GM12878 (cell line): ENCODE data around the gene PRR35. TPM values are rescaled to one million over a fixed set of nuclear protein-coding genes. Genes with fewer than 3 reads are reported as not detected.

Experiments used
- ATAC-seq: fragments of 200-7000 bp; cut with Tn5 transposase; 3 replicates; pipeline ENCODE4 v1.9.1; 2020; ENCODE audit warnings: mild to moderate bottlenecking, moderate library complexity
- BruUV-seq: library from RNA; stranded (reverse); fragments of 400-500 nt; replicated peaks from 2 replicates; lab custom pipeline; 2021; lab: Mats Ljungman, UMichigan
- CTCF ChIA-PET: fragments of 300-600 bp; sonication (Branson Sonifier 250); formaldehyde crosslinking; extraction: SDS; loops from one replicate; lab custom pipeline; 2021; ENCODE audit warnings: inconsistent platforms; lab: Yijun Ruan, JAX
- POLR2A ChIA-PET: fragments of 350-600 bp; formaldehyde crosslinking; extraction: SDS; loops from one replicate; lab custom pipeline; 2021; ENCODE audit warnings: inconsistent platforms; lab: Charles Lee
- RAD21 ChIA-PET: fragments of 300-600 bp; sonication (Branson Sonifier 250); formaldehyde crosslinking; loops from one replicate; lab custom pipeline; 2023; ENCODE audit warnings: antibody characterized with exemption; ENCODE audit not compliant: unreplicated experiment; lab: Charles Lee
- SMC1A ChIA-PET: fragments of 300-600 bp; sonication (Branson Sonifier 250); formaldehyde crosslinking; loops from one replicate; lab custom pipeline; 2023; ENCODE audit not compliant: unreplicated experiment, uncharacterized antibody; lab: Charles Lee
- DNase-seq: peaks from one replicate; pipeline ENCODE4 v3.0.0-alpha.2; 2011; ENCODE audit warnings: low read depth, low spot score
- FAIRE-seq: peaks from 3 replicates; lab custom pipeline; 2011; peaks lifted over from hg19 to GRCh38; lab: Jason Lieb, UNC
- H2AFZ ChIP-seq: 2 replicates; pipeline ENCODE4 v1.6.0; 2011; ENCODE audit warnings: low read depth, low read length, control low read depth; ENCODE audit not compliant: control insufficient read depth
- H3K27ac ChIP-seq: 2 replicates; pipeline ENCODE4 v1.5.1; 2011; ENCODE audit warnings: control low read depth; ENCODE audit not compliant: control insufficient read depth, insufficient read depth
- H3K27me3 ChIP-seq, 2 experiments: replicated peaks in 1 of 2; 2 replicates each; pipeline versions ENCODE4 v1.6.0 to v1.6.1; 2011; ENCODE audit warnings: low read length in 1 of 2; ENCODE audit not compliant: control insufficient read depth in 2 of 2, insufficient read depth in 2 of 2
- H3K36me3 ChIP-seq, 2 experiments: 2 replicates each; pipeline ENCODE4 v1.5.1; 2011; ENCODE audit warnings: low read length in 1 of 2; ENCODE audit not compliant: control insufficient read depth in 2 of 2, insufficient read depth in 2 of 2
- H3K4me1 ChIP-seq: 2 replicates; pipeline ENCODE4 v1.6.1; 2011; ENCODE audit warnings: mild to moderate bottlenecking, low read length, moderate library complexity, mixed read lengths; ENCODE audit not compliant: control insufficient read depth, insufficient read depth
- H3K4me2 ChIP-seq: 2 replicates; pipeline ENCODE4 v1.6.0; 2011; ENCODE audit warnings: control low read depth; ENCODE audit not compliant: control insufficient read depth, insufficient read depth
- H3K4me3 ChIP-seq: fragments of 200-600 bp; sonication (generic); 2 replicates; pipeline ENCODE4 v1.5.1; 2016
- H3K79me2 ChIP-seq: 2 replicates; pipeline ENCODE4 v1.6.0; 2011; ENCODE audit warnings: low read length; ENCODE audit not compliant: control insufficient read depth, insufficient read depth
- H3K9ac ChIP-seq: 2 replicates; pipeline ENCODE4 v1.8.0; 2011; ENCODE audit warnings: low read length, control low read depth, mixed read lengths; ENCODE audit not compliant: control insufficient read depth, insufficient read depth
- H3K9me3 ChIP-seq: replicated peaks from 3 replicates; pipeline ENCODE4 v1.5.1; 2011; ENCODE audit warnings: mild to moderate bottlenecking, low read length; ENCODE audit not compliant: control insufficient read depth, insufficient read depth
- H4K20me1 ChIP-seq: 2 replicates; pipeline ENCODE4 v1.6.0; 2011; ENCODE audit not compliant: control insufficient read depth, insufficient read depth
- BACH1 ChIP-seq: fragments of 450-650 bp; IDR thresholded peaks from 2 replicates; pipeline ENCODE4 v1.6.1; 2017; ENCODE audit warnings: mild to moderate bottlenecking, borderline replicate concordance
- EGR1 ChIP-seq, 2 experiments: IDR thresholded peaks; 1 replicate in 1 of 2; 2 replicates in 1 of 2; pipeline ENCODE4 v1.6.1; 2011 to 2012; ENCODE audit warnings: low read depth in 2 of 2, low read length in 2 of 2, borderline replicate concordance in 1 of 2, mild to moderate bottlenecking in 1 of 2, moderate library complexity in 1 of 2
- EP300 ChIP-seq, 2 experiments: fragments of 150-350 bp in 1 of 2; IDR thresholded peaks; 2 replicates each; pipeline ENCODE4 v1.6.1; 2011 to 2012; ENCODE audit warnings: low read depth in 2 of 2, low read length in 2 of 2, borderline replicate concordance in 1 of 2, improper control_type of control experiment in 1 of 2, inconsistent platforms in 1 of 2; ENCODE audit not compliant: control insufficient read depth in 1 of 2
- NFXL1 ChIP-seq: fragments of 450-650 bp; IDR thresholded peaks from 2 replicates; pipeline ENCODE4 v1.6.1; 2017; ENCODE audit warnings: antibody characterized with exemption, mild to moderate bottlenecking, borderline replicate concordance
- RCOR1 ChIP-seq: conservative IDR thresholded peaks from 2 replicates; pipeline ENCODE4 v1.6.1; 2012; ENCODE audit warnings: low read depth, low read length, improper control_type of control experiment
- SIX5 ChIP-seq: IDR thresholded peaks from 2 replicates; pipeline ENCODE4 v1.6.1; 2011; ENCODE audit warnings: mild to moderate bottlenecking, low read depth, low read length, moderate library complexity; ENCODE audit not compliant: severe bottlenecking
- WGBS: methylation state at CpG from one replicate; pipeline ENCODE4 v1.1.6; 2016; ENCODE audit warnings: low lambda C conversion rate; ENCODE audit not compliant: insufficient replicate concordance, insufficient coverage; ENCODE audit errors: missing lambda C conversion rate; 5-methylcytosine and 5-hydroxymethylcytosine counted together
- in situ Hi-C: fragments of 300-500 bp; cut with MboI; formaldehyde crosslinking; loops from 9 replicates; pipeline ENCODE4 v1.14.3; 2018; ENCODE audit warnings: mixed read lengths
- intact Hi-C: fragments of 100-400 bp; cut with micrococcal nuclease; formaldehyde crosslinking; loops from one replicate; pipeline ENCODE4 v1.14.2; 2022; ENCODE audit not compliant: unreplicated experiment
- polyA plus RNA-seq, 11 experiments: library from polyadenylated mRNA; depleted of rRNA in 4 of 11; unstranded in 6 of 11; stranded (reverse) in 5 of 11; fragments of >200 nt; fragmentation: Nextera tagmentation in 4 of 11; fragmentation: Illumina TruSeq in 1 of 11; extraction: Ambion mirVana in 4 of 11; extraction: Trizol in 1 of 11; gene quantifications; 1 replicate in 1 of 11; 2 replicates in 10 of 11; pipeline versions ENCODE4 v1.2.1 to v1.2.3, GENCODE V29; 2011 to 2016; ENCODE audit warnings: inconsistent platforms in 2 of 11, missing spikeins in 2 of 11, low read depth in 1 of 11
- total RNA-seq, 4 experiments: library from RNA; depleted of rRNA in 3 of 4; stranded (reverse); fragments of >200 nt in 3 of 4; fragmentation: Illumina TruSeq in 1 of 4; extraction: Trizol in 1 of 4; gene quantifications; 2 replicates each; pipeline versions ENCODE4 v1.2.1 to v1.2.3, GENCODE V29; 2013 to 2021
- TF ChIP-seq, protein P1 (sequence below): fragments of 450-650 bp; formaldehyde crosslinking; IDR thresholded peaks from 2 replicates; pipeline ENCODE4 v1.4.0; 2020; ENCODE audit warnings: mild to moderate bottlenecking, moderate library complexity
- TF ChIP-seq, protein P2 (sequence below): IDR thresholded peaks from 2 replicates; pipeline ENCODE4 v1.6.1; 2011; ENCODE audit warnings: low read depth, mild to moderate bottlenecking, low read length, moderate library complexity, borderline replicate concordance; ENCODE audit errors: extremely low read depth
- TF ChIP-seq, protein P3 (sequence below): fragments of 450-650 bp; IDR thresholded peaks from 2 replicates; pipeline ENCODE4 v1.6.1; 2018; ENCODE audit warnings: borderline replicate concordance, mild to moderate bottlenecking; ENCODE audit not compliant: partially characterized antibody
- TF ChIP-seq, protein P4 (sequence below): fragments of 450-650 bp; IDR thresholded peaks from 2 replicates; pipeline ENCODE4 v1.6.1; 2017; ENCODE audit warnings: antibody characterized with exemption, mild to moderate bottlenecking, moderate library complexity

The PRR35 gene
- total and polyA plus RNA-seq, 10 of the 15 experiments (the other 5 are each of a cell fraction or from before 2014, with no cell fraction given) = not detected

DNA sequence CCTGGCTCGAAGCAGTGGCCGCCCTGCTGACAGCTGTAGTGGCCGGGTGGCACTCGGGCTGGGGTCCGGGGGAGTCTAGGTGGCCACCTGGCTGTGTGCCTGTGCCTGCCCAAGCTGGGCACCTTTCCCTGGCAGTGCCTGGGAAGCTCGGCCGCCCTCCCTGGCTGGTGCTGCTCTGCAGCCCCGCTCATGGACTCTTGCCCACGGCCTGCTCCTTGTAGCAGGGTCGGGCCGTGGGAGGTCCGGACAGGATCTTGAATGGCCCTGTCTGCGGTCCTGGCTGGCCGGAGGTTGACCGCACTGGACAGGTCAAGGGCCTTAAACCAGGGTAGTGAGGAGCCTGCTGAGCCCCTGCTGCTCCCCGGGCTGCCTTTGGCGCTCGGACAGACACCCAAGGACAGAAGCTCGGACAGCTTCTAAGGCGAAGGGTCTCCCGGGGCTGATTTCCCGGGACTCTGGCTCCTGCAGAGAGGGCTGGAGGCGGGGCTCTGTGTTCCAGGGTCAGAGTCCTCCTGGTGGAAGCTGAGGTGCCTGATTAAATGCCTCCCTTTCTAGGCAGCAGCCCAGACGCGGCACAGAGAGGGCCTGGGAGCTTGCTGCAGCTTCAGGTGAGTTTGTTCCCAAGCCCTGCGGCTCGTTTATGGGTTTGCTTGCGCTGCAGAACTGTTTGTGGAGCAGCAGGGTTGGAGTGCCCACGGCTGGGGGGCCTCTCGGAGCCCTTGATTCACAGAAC, 26.6 kb upstream of the PRR35 start (continued):
- no peak for TF ChIP-seq EP300 (IDR thresholded peaks at IDR 0.05; ENCODE audit: borderline replicate concordance in 1 of 2, control insufficient read depth in 1 of 2, low read depth in 2 of 2, low read length in 2 of 2)
- TF ChIP-seq BACH1 = no peak
- TF ChIP-seq, protein P1, sequence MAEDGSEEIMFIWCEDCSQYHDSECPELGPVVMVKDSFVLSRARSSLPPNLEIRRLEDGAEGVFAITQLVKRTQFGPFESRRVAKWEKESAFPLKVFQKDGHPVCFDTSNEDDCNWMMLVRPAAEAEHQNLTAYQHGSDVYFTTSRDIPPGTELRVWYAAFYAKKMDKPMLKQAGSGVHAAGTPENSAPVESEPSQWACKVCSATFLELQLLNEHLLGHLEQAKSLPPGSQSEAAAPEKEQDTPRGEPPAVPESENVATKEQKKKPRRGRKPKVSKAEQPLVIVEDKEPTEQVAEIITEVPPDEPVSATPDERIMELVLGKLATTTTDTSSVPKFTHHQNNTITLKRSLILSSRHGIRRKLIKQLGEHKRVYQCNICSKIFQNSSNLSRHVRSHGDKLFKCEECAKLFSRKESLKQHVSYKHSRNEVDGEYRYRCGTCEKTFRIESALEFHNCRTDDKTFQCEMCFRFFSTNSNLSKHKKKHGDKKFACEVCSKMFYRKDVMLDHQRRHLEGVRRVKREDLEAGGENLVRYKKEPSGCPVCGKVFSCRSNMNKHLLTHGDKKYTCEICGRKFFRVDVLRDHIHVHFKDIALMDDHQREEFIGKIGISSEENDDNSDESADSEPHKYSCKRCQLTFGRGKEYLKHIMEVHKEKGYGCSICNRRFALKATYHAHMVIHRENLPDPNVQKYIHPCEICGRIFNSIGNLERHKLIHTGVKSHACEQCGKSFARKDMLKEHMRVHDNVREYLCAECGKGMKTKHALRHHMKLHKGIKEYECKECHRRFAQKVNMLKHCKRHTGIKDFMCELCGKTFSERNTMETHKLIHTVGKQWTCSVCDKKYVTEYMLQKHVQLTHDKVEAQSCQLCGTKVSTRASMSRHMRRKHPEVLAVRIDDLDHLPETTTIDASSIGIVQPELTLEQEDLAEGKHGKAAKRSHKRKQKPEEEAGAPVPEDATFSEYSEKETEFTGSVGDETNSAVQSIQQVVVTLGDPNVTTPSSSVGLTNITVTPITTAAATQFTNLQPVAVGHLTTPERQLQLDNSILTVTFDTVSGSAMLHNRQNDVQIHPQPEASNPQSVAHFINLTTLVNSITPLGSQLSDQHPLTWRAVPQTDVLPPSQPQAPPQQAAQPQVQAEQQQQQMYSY (CRISPR knock-in tag) = no peak
- no peak for TF ChIP-seq RCOR1

DNA sequence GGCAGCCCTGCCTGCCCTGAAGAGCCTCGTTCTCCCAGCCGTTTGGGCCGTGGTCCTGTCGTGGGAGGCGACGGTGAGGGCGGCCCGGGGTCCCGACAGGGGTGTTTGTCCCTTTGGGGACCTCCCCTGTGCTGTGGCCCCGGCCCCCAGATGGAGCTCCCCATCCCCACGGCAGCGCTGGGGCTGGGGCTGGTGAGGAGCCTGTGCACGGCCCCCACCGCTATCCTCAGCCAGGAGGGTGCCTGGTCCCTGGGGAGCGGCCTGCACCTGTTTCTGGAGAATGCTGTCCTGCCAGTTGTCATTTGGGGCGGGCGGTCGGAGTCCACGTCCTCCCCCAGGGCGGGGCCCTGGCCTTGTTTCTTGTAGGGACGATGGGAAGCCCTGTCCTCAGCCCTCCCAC, 26.1 kb upstream of the PRR35 start:
- ChIA-PET SMC1A (interaction anchor here (0.6 kb wide), 1 partner anchor 103 kb away, joined by 3 read pairs; no protein-coding TSS in a partner anchor), POLR2A (no interaction called here), RAD21 (no interaction called here), CTCF (no interaction called here)
- H3K4me3 ChIP-seq = no peak overlapping the region
- H3K4me1 ChIP-seq = peaks cover 5% of the 10 kb centered on the region; the same call in 1 of the 2 replicates
- H2AFZ ChIP-seq = no peak overlapping the region
- H3K27ac ChIP-seq = no peak overlapping the region
- no peak for FAIRE-seq
- no peak overlapping the region for H3K9ac ChIP-seq
- ATAC-seq = no peak
- H4K20me1 ChIP-seq = no peaks in the 10 kb centered on the region
- H3K79me2 ChIP-seq = peaks cover 31% of the 10 kb centered on the region
- H3K36me3 ChIP-seq = peaks cover 0 to 24% of the 10 kb centered on the region in 2 experiments; a peak in 3 of 4 replicates
- H3K27me3 ChIP-seq = no peaks in the 10 kb centered on the region
- H3K9me3 ChIP-seq = no peaks in the 10 kb centered on the region
- 90% methylated on average over 18 of the region's 21 CpGs for WGBS
- in situ Hi-C loops = loop anchor here (5.0 kb wide), 1 partner anchor 33 kb away; the partner anchor contains the start of genes NHLRC4 and PIGQ
- H3K4me2 ChIP-seq = no peak overlapping the region
- DNase-seq = no peak
- BruUV-seq = no TSS peak
- intact Hi-C loops = no loop called here
- TF ChIP-seq NFXL1 (no peak), SIX5 (no peak), EGR1 (IDR thresholded peaks at IDR 0.05; ENCODE audit: borderline replicate concordance in 1 of 2, low read depth in 2 of 2, low read length in 2 of 2) (no peak)
- TF ChIP-seq, protein P2, sequence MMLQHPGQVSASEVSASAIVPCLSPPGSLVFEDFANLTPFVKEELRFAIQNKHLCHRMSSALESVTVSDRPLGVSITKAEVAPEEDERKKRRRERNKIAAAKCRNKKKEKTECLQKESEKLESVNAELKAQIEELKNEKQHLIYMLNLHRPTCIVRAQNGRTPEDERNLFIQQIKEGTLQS = no peak
- TF ChIP-seq, protein P3, sequence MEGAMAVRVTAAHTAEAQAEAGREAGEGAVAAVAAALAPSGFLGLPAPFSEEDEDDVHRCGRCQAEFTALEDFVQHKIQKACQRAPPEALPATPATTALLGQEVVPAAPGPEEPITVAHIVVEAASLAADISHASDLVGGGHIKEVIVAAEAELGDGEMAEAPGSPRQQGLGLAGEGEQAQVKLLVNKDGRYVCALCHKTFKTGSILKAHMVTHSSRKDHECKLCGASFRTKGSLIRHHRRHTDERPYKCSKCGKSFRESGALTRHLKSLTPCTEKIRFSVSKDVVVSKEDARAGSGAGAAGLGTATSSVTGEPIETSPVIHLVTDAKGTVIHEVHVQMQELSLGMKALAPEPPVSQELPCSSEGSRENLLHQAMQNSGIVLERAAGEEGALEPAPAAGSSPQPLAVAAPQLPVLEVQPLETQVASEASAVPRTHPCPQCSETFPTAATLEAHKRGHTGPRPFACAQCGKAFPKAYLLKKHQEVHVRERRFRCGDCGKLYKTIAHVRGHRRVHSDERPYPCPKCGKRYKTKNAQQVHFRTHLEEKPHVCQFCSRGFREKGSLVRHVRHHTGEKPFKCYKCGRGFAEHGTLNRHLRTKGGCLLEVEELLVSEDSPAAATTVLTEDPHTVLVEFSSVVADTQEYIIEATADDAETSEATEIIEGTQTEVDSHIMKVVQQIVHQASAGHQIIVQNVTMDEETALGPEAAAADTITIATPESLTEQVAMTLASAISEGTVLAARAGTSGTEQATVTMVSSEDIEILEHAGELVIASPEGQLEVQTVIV = no peak
- TF ChIP-seq, protein P4, sequence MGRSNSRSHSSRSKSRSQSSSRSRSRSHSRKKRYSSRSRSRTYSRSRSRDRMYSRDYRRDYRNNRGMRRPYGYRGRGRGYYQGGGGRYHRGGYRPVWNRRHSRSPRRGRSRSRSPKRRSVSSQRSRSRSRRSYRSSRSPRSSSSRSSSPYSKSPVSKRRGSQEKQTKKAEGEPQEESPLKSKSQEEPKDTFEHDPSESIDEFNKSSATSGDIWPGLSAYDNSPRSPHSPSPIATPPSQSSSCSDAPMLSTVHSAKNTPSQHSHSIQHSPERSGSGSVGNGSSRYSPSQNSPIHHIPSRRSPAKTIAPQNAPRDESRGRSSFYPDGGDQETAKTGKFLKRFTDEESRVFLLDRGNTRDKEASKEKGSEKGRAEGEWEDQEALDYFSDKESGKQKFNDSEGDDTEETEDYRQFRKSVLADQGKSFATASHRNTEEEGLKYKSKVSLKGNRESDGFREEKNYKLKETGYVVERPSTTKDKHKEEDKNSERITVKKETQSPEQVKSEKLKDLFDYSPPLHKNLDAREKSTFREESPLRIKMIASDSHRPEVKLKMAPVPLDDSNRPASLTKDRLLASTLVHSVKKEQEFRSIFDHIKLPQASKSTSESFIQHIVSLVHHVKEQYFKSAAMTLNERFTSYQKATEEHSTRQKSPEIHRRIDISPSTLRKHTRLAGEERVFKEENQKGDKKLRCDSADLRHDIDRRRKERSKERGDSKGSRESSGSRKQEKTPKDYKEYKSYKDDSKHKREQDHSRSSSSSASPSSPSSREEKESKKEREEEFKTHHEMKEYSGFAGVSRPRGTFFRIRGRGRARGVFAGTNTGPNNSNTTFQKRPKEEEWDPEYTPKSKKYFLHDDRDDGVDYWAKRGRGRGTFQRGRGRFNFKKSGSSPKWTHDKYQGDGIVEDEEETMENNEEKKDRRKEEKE = no peak
